ENCODE data around the gene SLC4A1. TPM values are rescaled to one million over a fixed set of nuclear protein-coding genes. Genes with fewer than 3 reads are reported as not detected.

SLC4A1 gene
- total and polyA plus RNA-seq, 2 of the 13 experiments (the other 11 are each of a cell fraction or from before 2014, with no cell fraction given), result not detected

- in situ Hi-C loops (cut with HindIII; ENCODE audit: extremely low pct_ligation_motif_present, low pct_unique_long_range_greater_than_20kb) (no loop called here), intact Hi-C loops (cut with micrococcal nuclease; ENCODE audit: unreplicated experiment) (loop anchor here (10.0 kb wide), 1 partner anchor 55 kb away; the partner anchor contains the start of gene SLC25A39)
- no peaks in the 10 kb centered on the region for H3K9me3 ChIP-seq (ENCODE audit: low read length)
- H3K27me3 ChIP-seq (ENCODE audit: control insufficient read depth in 1 of 2, insufficient read depth in 2 of 2, low read length in 2 of 2), result peaks cover 7 to 60% of the 10 kb centered on the region in 2 experiments
- 25% methylated on average over 5 of the region's 7 CpGs for WGBS (ENCODE audit: low lambda C conversion rate)
- no peak overlapping the region for H2AFZ ChIP-seq (ENCODE audit: low read length)
- 0 out of 2 replicates have a peak, but pooled peaks cover 4% of the 10 kb centered on the region for H3K4me1 ChIP-seq (ENCODE audit: insufficient read depth, low read length)
- FAIRE-seq, result no peak
- ATAC-seq, result peak; percentile 12; the same call in 2 of the 3 replicates
- no peaks in the 10 kb centered on the region for H3K36me3 ChIP-seq (replicated peaks in 1 of 2; ENCODE audit: control insufficient read depth in 1 of 2, insufficient read depth in 2 of 2, low read length in 2 of 2)
- 0 out of 2 replicates have a peak, but pooled peaks have one; percentile 22 for TF ChIP-seq HNRNPL (IDR thresholded peaks at IDR 0.05; ENCODE audit: low read depth, low read length)
- TF ChIP-seq ZNF768 (CRISPR knock-in tag; IDR thresholded peaks at IDR 0.05), result no peak
- POLR2A ChIA-PET, result interaction anchor here (0.6 kb wide), 1 partner anchor 95 kb away, joined by 3 read pairs; no protein-coding TSS in a partner anchor
- CTCF ChIA-PET (ENCODE audit: low intra/inter-chr PET ratio, low total read pairs), result no interaction called here
- no peak overlapping the region for H3K9ac ChIP-seq (ENCODE audit: insufficient read depth, low read depth, low read length)
- no peaks in the 10 kb centered on the region for H4K20me1 ChIP-seq (ENCODE audit: insufficient read depth, low read length)
- no peak overlapping the region for H3K4me2 ChIP-seq (ENCODE audit: low read depth, low read length)
- no peaks in the 10 kb centered on the region for H3K79me2 ChIP-seq (ENCODE audit: insufficient read depth, low read length)
- DNase-seq (ENCODE audit: low spot score), result no peak
- no peak overlapping the region for H3K27ac ChIP-seq (ENCODE audit: extremely low read length, insufficient read depth, low read length)
- no TSS peak for BruUV-seq (replicated peaks)
- no peak overlapping the region for H3K4me3 ChIP-seq (replicated peaks in 1 of 3; ENCODE audit: insufficient read depth in 1 of 3, low read depth in 2 of 3, low read length in 3 of 3)
Observed at GRCh38 chr17:44269535-44270240, 1.8 kb upstream of the SLC4A1 start.

GRCh38 chr17:44268709-44269534, 987 bp upstream of the SLC4A1 start:
- in situ Hi-C loops (cut with HindIII; ENCODE audit: extremely low pct_ligation_motif_present, low pct_unique_long_range_greater_than_20kb), result no loop called here
- CTCF ChIA-PET (ENCODE audit: low intra/inter-chr PET ratio, low total read pairs), result no interaction called here
- no TSS peak for BruUV-seq (replicated peaks)
- FAIRE-seq (no peak), DNase-seq (ENCODE audit: low spot score) (no peak), ATAC-seq (peak; percentile 37)
- H3K9me3 ChIP-seq (ENCODE audit: low read length), result no peaks in the 10 kb centered on the region
- POLR2A ChIA-PET, result no interaction called here
- H3K4me3 ChIP-seq (replicated peaks in 1 of 3; ENCODE audit: insufficient read depth in 1 of 3, low read depth in 2 of 3, low read length in 3 of 3), result no peak overlapping the region
- H3K4me2 ChIP-seq (ENCODE audit: low read depth, low read length), result no peak overlapping the region
- 22% methylated on average over 10 of the region's 11 CpGs for WGBS (ENCODE audit: low lambda C conversion rate)
- H3K27ac ChIP-seq (ENCODE audit: extremely low read length, insufficient read depth, low read length), result no peak overlapping the region
- H3K36me3 ChIP-seq (replicated peaks in 1 of 2; ENCODE audit: control insufficient read depth in 1 of 2, insufficient read depth in 2 of 2, low read length in 2 of 2), result no peaks in the 10 kb centered on the region
- TF ChIP-seq REST (IDR thresholded peaks at IDR 0.05; ENCODE audit: borderline replicate concordance in 1 of 2, low read depth in 1 of 2, low read length in 2 of 2) (no peak), TBX3 (IDR thresholded peaks at IDR 0.05; ENCODE audit: borderline replicate concordance) (no peak), NFYB (CRISPR knock-in tag; IDR thresholded peaks at IDR 0.05) (no peak)
- H3K27me3 ChIP-seq (ENCODE audit: control insufficient read depth in 1 of 2, insufficient read depth in 2 of 2, low read length in 2 of 2), result peaks cover 7 to 55% of the 10 kb centered on the region in 2 experiments
- H3K79me2 ChIP-seq (ENCODE audit: insufficient read depth, low read length), result no peaks in the 10 kb centered on the region
- intact Hi-C loops (cut with micrococcal nuclease; ENCODE audit: unreplicated experiment), result no loop called here
- H3K4me1 ChIP-seq (ENCODE audit: insufficient read depth, low read length), result 0 out of 2 replicates have a peak, but pooled peaks cover under 1% of the 10 kb centered on the region
- H4K20me1 ChIP-seq (ENCODE audit: insufficient read depth, low read length), result no peaks in the 10 kb centered on the region
- no peak overlapping the region for H2AFZ ChIP-seq (ENCODE audit: low read length)
- H3K9ac ChIP-seq (ENCODE audit: insufficient read depth, low read depth, low read length), result no peak overlapping the region
